GM12873 (cell line): ENCODE results near the gene SEC23B.

Source experiments
- TF ChIP-seq, protein P1 (sequence below): IDR thresholded peaks from 2 replicates; pipeline ENCODE4 v1.5.1; 2012; ENCODE audit warnings: low read depth, mild to moderate bottlenecking, moderate library complexity, low read length, control low read depth; ENCODE audit not compliant: insufficient read depth; ENCODE audit errors: missing control alignments

The SEC23B gene

GRCh38 chr20:18588574-18588933 lies 80.8 kb downstream of the SEC23B start:
- TF ChIP-seq, protein P1, sequence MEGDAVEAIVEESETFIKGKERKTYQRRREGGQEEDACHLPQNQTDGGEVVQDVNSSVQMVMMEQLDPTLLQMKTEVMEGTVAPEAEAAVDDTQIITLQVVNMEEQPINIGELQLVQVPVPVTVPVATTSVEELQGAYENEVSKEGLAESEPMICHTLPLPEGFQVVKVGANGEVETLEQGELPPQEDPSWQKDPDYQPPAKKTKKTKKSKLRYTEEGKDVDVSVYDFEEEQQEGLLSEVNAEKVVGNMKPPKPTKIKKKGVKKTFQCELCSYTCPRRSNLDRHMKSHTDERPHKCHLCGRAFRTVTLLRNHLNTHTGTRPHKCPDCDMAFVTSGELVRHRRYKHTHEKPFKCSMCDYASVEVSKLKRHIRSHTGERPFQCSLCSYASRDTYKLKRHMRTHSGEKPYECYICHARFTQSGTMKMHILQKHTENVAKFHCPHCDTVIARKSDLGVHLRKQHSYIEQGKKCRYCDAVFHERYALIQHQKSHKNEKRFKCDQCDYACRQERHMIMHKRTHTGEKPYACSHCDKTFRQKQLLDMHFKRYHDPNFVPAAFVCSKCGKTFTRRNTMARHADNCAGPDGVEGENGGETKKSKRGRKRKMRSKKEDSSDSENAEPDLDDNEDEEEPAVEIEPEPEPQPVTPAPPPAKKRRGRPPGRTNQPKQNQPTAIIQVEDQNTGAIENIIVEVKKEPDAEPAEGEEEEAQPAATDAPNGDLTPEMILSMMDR = no peak

DNA sequence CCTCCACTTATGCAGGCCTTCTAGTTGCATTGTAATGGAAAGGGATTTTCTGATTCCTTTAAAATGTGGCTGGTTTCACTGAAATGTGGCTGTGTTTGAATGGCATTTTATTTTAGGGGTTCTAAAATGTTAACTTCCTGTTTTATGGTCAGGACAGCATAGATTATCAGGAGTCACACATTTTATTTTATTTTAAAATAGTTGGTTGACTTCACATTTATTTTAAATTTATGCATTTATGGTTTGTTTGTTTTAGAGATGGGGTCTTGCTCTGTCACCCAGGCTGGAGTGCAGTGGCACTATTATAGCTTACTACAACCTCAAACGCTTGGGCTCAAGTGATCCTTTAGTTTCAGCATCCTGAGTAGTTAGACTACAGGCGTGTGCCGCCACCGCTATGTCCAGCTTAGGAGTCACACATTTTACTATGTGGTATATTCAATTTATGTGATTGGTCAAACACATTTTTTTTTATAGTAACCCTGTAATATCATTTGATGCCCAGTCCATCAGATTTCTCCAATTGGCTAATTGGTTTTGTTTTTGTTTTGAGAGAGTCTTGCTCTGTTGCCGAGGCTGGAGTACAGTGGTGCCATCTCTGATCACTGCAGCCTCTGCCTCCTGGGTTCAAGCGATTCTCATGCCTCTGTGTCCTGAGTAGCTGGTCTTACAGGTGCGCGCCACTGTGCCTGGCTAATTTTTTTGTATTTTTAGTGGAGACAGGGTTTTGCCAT lies 82.4 kb downstream of the SEC23B start:
- TF ChIP-seq, protein P1 = no peak

DNA sequence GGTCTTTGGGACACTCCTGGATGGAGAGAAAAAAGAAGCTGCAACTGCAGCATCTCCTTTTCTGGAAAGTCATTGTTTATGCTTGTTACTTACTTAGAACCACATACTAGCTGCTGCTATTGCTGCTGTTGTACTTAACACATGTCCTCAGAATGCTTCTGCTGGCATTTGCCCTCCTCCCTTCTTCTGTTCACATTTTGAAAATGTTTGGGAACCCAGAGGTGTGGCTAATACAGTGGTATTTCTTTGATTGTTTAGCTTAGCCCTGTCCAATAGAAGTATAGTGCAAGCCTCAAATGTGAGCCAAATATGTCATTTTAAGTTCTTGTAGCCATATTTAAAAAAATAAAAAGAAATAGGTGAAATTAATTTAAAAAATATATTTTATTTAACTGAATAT lies 88.5 kb downstream of the SEC23B start:
- TF ChIP-seq, protein P1 = no peak

GRCh38 chr20:18609741-18610140 lies 102.0 kb downstream of the SEC23B start:
- TF ChIP-seq, protein P1 = no peak
